Caco-2 (cell line): Measurements from ENCODE around the gene SEMA6D. TPM values are rescaled to one million over a fixed set of nuclear protein-coding genes. Genes with fewer than 3 reads are reported as not detected.

Experiments used
- BruUV-seq: library from RNA; stranded (reverse); fragments of 400-500 nt; replicated peaks from 2 replicates; lab custom pipeline; 2021; lab: Mats Ljungman, UMichigan
- CTCF ChIA-PET: fragments of 300-600 bp; sonication (Branson Sonifier 250); formaldehyde crosslinking; loops from one replicate; lab custom pipeline; 2022; ENCODE audit warnings: antibody characterized with exemption; lab: Charles Lee
- POLR2A ChIA-PET: fragments of 300-600 bp; sonication (Branson Sonifier 250); formaldehyde crosslinking; loops from one replicate; lab custom pipeline; 2022; ENCODE audit warnings: antibody characterized with exemption; lab: Charles Lee
- DNase-seq, 2 experiments: peaks; one replicate each; pipeline versions ENCODE4 v3.0.0 to v3.0.0-alpha.2; 2020 to 2022
- H3K27me3 ChIP-seq: replicated peaks from 2 replicates; pipeline ENCODE4 v1.6.0; 2011; ENCODE audit warnings: low read length; ENCODE audit not compliant: control insufficient read depth, insufficient read depth
- H3K36me3 ChIP-seq: 2 replicates; pipeline ENCODE4 v1.5.1; 2011; ENCODE audit warnings: low read length; ENCODE audit not compliant: control insufficient read depth, insufficient read depth
- H3K4me1 ChIP-seq: fragments of 250-450 bp; sonication (Bioruptor Pico); 2 replicates; pipeline ENCODE4 v1.5.1; 2020; ENCODE audit warnings: mild to moderate bottlenecking
- H3K4me3 ChIP-seq: 2 replicates; pipeline ENCODE4 v1.5.1; 2011; ENCODE audit warnings: low read depth, mild to moderate bottlenecking, control low read depth, low read length
- H3K9me3 ChIP-seq: fragments of 250-450 bp; sonication (Bioruptor Pico); 2 replicates; pipeline ENCODE4 v1.5.1; 2020; ENCODE audit warnings: mild to moderate bottlenecking, moderate library complexity
- H3K27ac Mint-ChIP-seq: one replicate; pipeline ENCODE4 v1.8.0; 2022; ENCODE audit warnings: mixed read lengths; ENCODE audit not compliant: unreplicated experiment
- H3K27me3 Mint-ChIP-seq: one replicate; pipeline ENCODE4 v1.8.0; 2022; ENCODE audit warnings: mixed read lengths; ENCODE audit not compliant: insufficient read depth, unreplicated experiment
- H3K36me3 Mint-ChIP-seq: one replicate; pipeline ENCODE4 v1.8.0; 2022; ENCODE audit warnings: mild to moderate bottlenecking, mixed read lengths; ENCODE audit not compliant: insufficient read depth, unreplicated experiment
- H3K4me1 Mint-ChIP-seq: one replicate; pipeline ENCODE4 v1.8.0; 2022; ENCODE audit warnings: low read depth, mixed read lengths; ENCODE audit not compliant: unreplicated experiment
- H3K4me3 Mint-ChIP-seq: one replicate; pipeline ENCODE4 v1.8.0; 2022; ENCODE audit warnings: mild to moderate bottlenecking, moderate library complexity, mixed read lengths; ENCODE audit not compliant: unreplicated experiment
- H3K9me3 Mint-ChIP-seq: one replicate; pipeline ENCODE4 v1.8.0; 2022; ENCODE audit warnings: mixed read lengths; ENCODE audit not compliant: unreplicated experiment
- CTCF ChIP-seq, 2 experiments: fragments of 200-600 bp in 1 of 2; IDR thresholded peaks; 1 replicate in 1 of 2; 2 replicates in 1 of 2; pipeline versions ENCODE4 v1.5.1 to v1.8.0; 2011 to 2022; ENCODE audit warnings: antibody characterized with exemption in 1 of 2, control low read depth in 1 of 2, inconsistent platforms in 1 of 2, low read depth in 1 of 2, low read length in 1 of 2, mild to moderate bottlenecking in 1 of 2, moderate library complexity in 1 of 2; ENCODE audit not compliant: insufficient read depth in 1 of 2, severe bottlenecking in 1 of 2, unreplicated experiment in 1 of 2
- intact Hi-C: fragments of 100-400 bp; cut with micrococcal nuclease; formaldehyde crosslinking; loops from one replicate; pipeline ENCODE4 v1.10.0; 2022; ENCODE audit not compliant: unreplicated experiment
- total RNA-seq: library from RNA; stranded (reverse); gene quantifications from 2 replicates; pipeline ENCODE4 v1.2.3, GENCODE V29; 2022

The SEMA6D gene
- total RNA-seq, 1 experiment from 2014 or later, result 0.18 TPM

- Mint-ChIP-seq H3K4me1 (no peaks in the 10 kb centered on the region), H3K36me3 (no peaks in the 10 kb centered on the region), H3K27me3 (peaks cover 12% of the 10 kb centered on the region), H3K27ac (no peak overlapping the region), H3K4me3 (no peak overlapping the region), H3K9me3 (no peaks in the 10 kb centered on the region)
- TF ChIP-seq CTCF (IDR thresholded peaks at IDR 0.05; ENCODE audit: insufficient read depth in 1 of 2, low read depth in 1 of 2, low read length in 1 of 2, severe bottlenecking in 1 of 2, unreplicated experiment in 1 of 2), result no peak
- BruUV-seq, result no TSS peak
- Histone ChIP-seq H3K27me3 (no peaks in the 10 kb centered on the region), H3K4me3 (no peak overlapping the region), H3K9me3 (no peaks in the 10 kb centered on the region), H3K36me3 (no peaks in the 10 kb centered on the region), H3K4me1 (no peaks in the 10 kb centered on the region)
- CTCF ChIA-PET, result no interaction called here
- intact Hi-C loops, result no loop called here
- DNase-seq, result no peak
- POLR2A ChIA-PET, result no interaction called here
These were observed 79.0 kb downstream of the SEMA6D start for GRCh38 chr15:47796339-47796738.

GRCh38 chr15:47796830-47797229, 79.5 kb downstream of the SEMA6D start:
- Mint-ChIP-seq H3K27me3 (peaks cover 12% of the 10 kb centered on the region), H3K4me1 (no peaks in the 10 kb centered on the region), H3K9me3 (no peaks in the 10 kb centered on the region), H3K36me3 (no peaks in the 10 kb centered on the region), H3K4me3 (no peak overlapping the region), H3K27ac (no peak overlapping the region)
- H3K9me3 ChIP-seq, result no peaks in the 10 kb centered on the region
- no peak for TF ChIP-seq CTCF (IDR thresholded peaks at IDR 0.05; ENCODE audit: insufficient read depth in 1 of 2, low read depth in 1 of 2, low read length in 1 of 2, severe bottlenecking in 1 of 2, unreplicated experiment in 1 of 2)
- ChIA-PET POLR2A (no interaction called here), CTCF (no interaction called here)
- no peak for DNase-seq
- H3K4me1 ChIP-seq, result no peaks in the 10 kb centered on the region
- intact Hi-C loops, result no loop called here
- no TSS peak for BruUV-seq
- H3K36me3 ChIP-seq, result no peaks in the 10 kb centered on the region
- no peaks in the 10 kb centered on the region for H3K27me3 ChIP-seq
- H3K4me3 ChIP-seq, result no peak overlapping the region

GRCh38 chr15:47801522-47801921, 84.2 kb downstream of the SEMA6D start:
- intact Hi-C loops, result no loop called here
- Mint-ChIP-seq H3K36me3 (no peaks in the 10 kb centered on the region), H3K27me3 (peaks cover 4% of the 10 kb centered on the region), H3K4me3 (no peak overlapping the region), H3K4me1 (no peaks in the 10 kb centered on the region), H3K27ac (no peak overlapping the region), H3K9me3 (no peaks in the 10 kb centered on the region)
- CTCF ChIA-PET, result no interaction called here
- Histone ChIP-seq H3K27me3 (no peaks in the 10 kb centered on the region), H3K9me3 (no peaks in the 10 kb centered on the region), H3K4me1 (no peaks in the 10 kb centered on the region), H3K4me3 (no peak overlapping the region), H3K36me3 (no peaks in the 10 kb centered on the region)
- TF ChIP-seq CTCF (IDR thresholded peaks at IDR 0.05; ENCODE audit: insufficient read depth in 1 of 2, low read depth in 1 of 2, low read length in 1 of 2, severe bottlenecking in 1 of 2, unreplicated experiment in 1 of 2), result no peak
- DNase-seq, result no peak
- BruUV-seq, result no TSS peak
- POLR2A ChIA-PET, result no interaction called here
